HCT116 (cell line): ENCODE data around the gene IZUMO1.

Experiments used
- CEBPB ChIP-seq: IDR thresholded peaks from 2 replicates; pipeline ENCODE4 v1.6.1; 2012; ENCODE audit warnings: low read depth
- EZH2 ChIP-seq: fragments of 200-600 bp; sonication (generic); IDR thresholded peaks from 2 replicates; pipeline ENCODE4 v1.6.1; 2017; ENCODE audit warnings: antibody characterized with exemption, mixed run types
- YY1 ChIP-seq: IDR thresholded peaks from 2 replicates; pipeline ENCODE4 v1.6.1; 2011; ENCODE audit warnings: low read length, low read depth, moderate library complexity, mild to moderate bottlenecking; ENCODE audit not compliant: insufficient replicate concordance; ENCODE audit errors: extremely low read depth
- TF ChIP-seq, protein P1 (sequence below), 3 experiments: fragments of 200-600 bp in 1 of 3; sonication (generic) in 1 of 3; IDR thresholded peaks in 2 of 3; conservative IDR thresholded peaks in 1 of 3; 2 replicates each; pipeline ENCODE4 v1.5.1; 2012 to 2017; ENCODE audit warnings: low read depth in 2 of 3, low read length in 2 of 3, antibody characterized with exemption in 1 of 3, borderline replicate concordance in 1 of 3, control low read depth in 1 of 3, mild to moderate bottlenecking in 1 of 3, mixed read lengths in 1 of 3, mixed run types in 1 of 3, moderate library complexity in 1 of 3; ENCODE audit not compliant: insufficient read depth in 1 of 3

DNA sequence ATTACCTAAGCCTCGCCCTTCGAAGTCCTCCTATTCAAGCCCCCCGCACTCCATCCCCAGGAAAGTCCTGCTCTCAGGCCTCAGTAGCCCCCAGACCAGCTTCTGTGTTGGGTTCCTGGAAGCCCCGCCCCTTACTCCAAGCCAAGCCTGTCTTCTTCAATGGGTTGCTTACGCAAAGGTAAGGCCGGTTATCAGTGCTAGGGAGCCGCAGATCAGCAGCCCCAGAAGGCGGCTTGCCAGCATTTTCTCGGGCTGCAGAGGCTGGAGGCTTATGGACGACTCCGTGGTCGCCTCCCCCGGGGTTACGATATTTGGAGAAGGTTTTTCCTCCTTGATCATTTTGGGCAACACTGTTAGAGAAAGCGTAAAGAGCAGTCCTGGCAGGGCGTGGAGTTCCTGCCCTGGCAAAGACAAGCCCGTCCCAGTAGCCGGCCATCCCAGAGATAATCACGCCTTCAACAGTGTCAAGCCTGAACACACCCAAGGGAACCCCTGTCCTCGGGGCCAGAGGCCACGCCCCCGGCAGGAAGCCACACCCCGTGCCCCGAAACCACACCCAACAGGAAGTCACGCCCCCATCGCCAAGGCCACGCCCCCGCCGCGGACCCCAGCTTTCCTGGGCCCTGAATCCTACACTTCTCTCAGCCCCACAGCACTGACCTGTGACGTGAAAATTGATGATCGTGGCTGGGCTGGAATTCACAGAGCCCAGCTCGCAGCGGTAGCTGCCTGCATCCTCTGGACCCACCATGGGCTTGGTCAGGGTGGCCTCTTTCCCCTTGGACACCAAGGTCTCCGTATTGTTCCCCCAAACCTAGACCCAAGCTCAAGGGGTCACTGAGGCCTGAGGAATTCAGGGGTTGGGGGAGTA, 5.3 kb downstream of the IZUMO1 start:
- TF ChIP-seq, protein P1, sequence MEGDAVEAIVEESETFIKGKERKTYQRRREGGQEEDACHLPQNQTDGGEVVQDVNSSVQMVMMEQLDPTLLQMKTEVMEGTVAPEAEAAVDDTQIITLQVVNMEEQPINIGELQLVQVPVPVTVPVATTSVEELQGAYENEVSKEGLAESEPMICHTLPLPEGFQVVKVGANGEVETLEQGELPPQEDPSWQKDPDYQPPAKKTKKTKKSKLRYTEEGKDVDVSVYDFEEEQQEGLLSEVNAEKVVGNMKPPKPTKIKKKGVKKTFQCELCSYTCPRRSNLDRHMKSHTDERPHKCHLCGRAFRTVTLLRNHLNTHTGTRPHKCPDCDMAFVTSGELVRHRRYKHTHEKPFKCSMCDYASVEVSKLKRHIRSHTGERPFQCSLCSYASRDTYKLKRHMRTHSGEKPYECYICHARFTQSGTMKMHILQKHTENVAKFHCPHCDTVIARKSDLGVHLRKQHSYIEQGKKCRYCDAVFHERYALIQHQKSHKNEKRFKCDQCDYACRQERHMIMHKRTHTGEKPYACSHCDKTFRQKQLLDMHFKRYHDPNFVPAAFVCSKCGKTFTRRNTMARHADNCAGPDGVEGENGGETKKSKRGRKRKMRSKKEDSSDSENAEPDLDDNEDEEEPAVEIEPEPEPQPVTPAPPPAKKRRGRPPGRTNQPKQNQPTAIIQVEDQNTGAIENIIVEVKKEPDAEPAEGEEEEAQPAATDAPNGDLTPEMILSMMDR (IDR thresholded peaks at IDR 0.05 in 2 of 3, conservative IDR thresholded peaks at IDR 0.05 in 1 of 3; ENCODE audit: borderline replicate concordance in 1 of 3, insufficient read depth in 1 of 3, low read depth in 2 of 3, low read length in 2 of 3) = no peak
- no peak for TF ChIP-seq EZH2
- TF ChIP-seq CEBPB = no peak
- no peak for TF ChIP-seq YY1
